ENCODE measurements around the gene RBM11.

- no peak for TF ChIP-seq CTCF (IDR thresholded peaks at IDR 0.05)
- TF ChIP-seq POLR2A (IDR thresholded peaks at IDR 0.05) = no peak
Measured at GRCh38 chr21:14244911-14245310, 29.0 kb downstream of the RBM11 start.
